H9 (cell line): ENCODE data around the gene PCDHGB5. TPM values are rescaled to one million over a fixed set of nuclear protein-coding genes. Genes with fewer than 3 reads are reported as not detected.
"Not testable (repeated sequence)": the region's sequence is repeated elsewhere in the genome, so short reads cannot be mapped to it uniquely, and the experiment has no call there.

Experiments used
- DNase-seq: peaks from one replicate; pipeline ENCODE4 v3.0.0-alpha.2; 2017
- H2AFZ ChIP-seq: one replicate; pipeline ENCODE4 v1.6.1; 2013; ENCODE audit warnings: mild to moderate bottlenecking, low read length, control low read depth, moderate library complexity
- H2AK5ac ChIP-seq: 2 replicates; pipeline ENCODE4 v1.6.1; 2013; ENCODE audit warnings: low read length, control low read depth, mixed read lengths; ENCODE audit not compliant: insufficient read length
- H2BK120ac ChIP-seq: one replicate; pipeline ENCODE4 v1.6.1; 2013; ENCODE audit warnings: low read depth, mild to moderate bottlenecking, low read length, control low read depth, inconsistent platforms; ENCODE audit not compliant: poor library complexity, severe bottlenecking
- H2BK12ac ChIP-seq: 2 replicates; pipeline ENCODE4 v1.6.1; 2013; ENCODE audit warnings: low read length, control low read depth, mixed read lengths, low read depth; ENCODE audit not compliant: insufficient read length
- H2BK15ac ChIP-seq: 2 replicates; pipeline ENCODE4 v1.6.1; 2013; ENCODE audit warnings: low read depth, low read length, control low read depth
- H2BK20ac ChIP-seq: one replicate; pipeline ENCODE4 v1.6.1; 2013; ENCODE audit warnings: low read depth, mild to moderate bottlenecking, low read length, control low read depth, inconsistent platforms; ENCODE audit not compliant: poor library complexity, severe bottlenecking
- H2BK5ac ChIP-seq: 2 replicates; pipeline ENCODE4 v1.6.1; 2013; ENCODE audit warnings: low read length, control low read depth, mixed read lengths; ENCODE audit not compliant: insufficient read length
- H3K14ac ChIP-seq: 2 replicates; pipeline ENCODE4 v1.6.1; 2013; ENCODE audit warnings: low read length, control low read depth; ENCODE audit not compliant: insufficient read depth
- H3K18ac ChIP-seq: 2 replicates; pipeline ENCODE4 v1.6.1; 2013; ENCODE audit warnings: low read depth, mild to moderate bottlenecking, mixed read lengths, low read length, control low read depth; ENCODE audit not compliant: insufficient read length
- H3K23ac ChIP-seq: 2 replicates; pipeline ENCODE4 v1.6.1; 2013; ENCODE audit warnings: low read length, control low read depth, mixed read lengths, low read depth; ENCODE audit not compliant: insufficient read length
- H3K23me2 ChIP-seq: 2 replicates; pipeline ENCODE4 v1.6.1; 2013; ENCODE audit warnings: low read depth, mild to moderate bottlenecking, mixed read lengths, low read length, control low read depth; ENCODE audit not compliant: insufficient read length, poor library complexity, severe bottlenecking
- H3K27ac ChIP-seq: 2 replicates; pipeline ENCODE4 v1.5.1; 2013; ENCODE audit warnings: low read length, control low read depth, mixed read lengths, low read depth; ENCODE audit not compliant: insufficient read length
- H3K27me3 ChIP-seq: 2 replicates; pipeline ENCODE4 v1.6.1; 2013; ENCODE audit warnings: low read length, control low read depth, inconsistent platforms; ENCODE audit not compliant: insufficient read depth
- H3K4ac ChIP-seq: 2 replicates; pipeline ENCODE4 v1.6.1; 2013; ENCODE audit warnings: low read depth, mild to moderate bottlenecking, control low read depth, inconsistent platforms, low read length, moderate library complexity
- H3K4me1 ChIP-seq: 2 replicates; pipeline ENCODE4 v1.6.1; 2013; ENCODE audit warnings: low read length, control low read depth, inconsistent platforms; ENCODE audit not compliant: insufficient read depth
- H3K4me2 ChIP-seq: 2 replicates; pipeline ENCODE4 v1.6.1; 2013; ENCODE audit warnings: low read length, control low read depth, mixed read lengths; ENCODE audit not compliant: insufficient read length, insufficient read depth
- H3K56ac ChIP-seq: 2 replicates; pipeline ENCODE4 v1.6.1; 2013; ENCODE audit warnings: low read depth, mild to moderate bottlenecking, mixed read lengths, low read length, control low read depth; ENCODE audit not compliant: insufficient read length
- H3K79me1 ChIP-seq: 2 replicates; pipeline ENCODE4 v1.6.1; 2013; ENCODE audit warnings: low read depth, mild to moderate bottlenecking, moderate library complexity, low read length, control low read depth, inconsistent platforms; ENCODE audit not compliant: insufficient read depth, poor library complexity, severe bottlenecking
- H3K79me2 ChIP-seq: 2 replicates; pipeline ENCODE4 v1.6.1; 2013; ENCODE audit warnings: low read length, control low read depth, inconsistent platforms; ENCODE audit not compliant: insufficient read depth
- H3K9ac ChIP-seq: 2 replicates; pipeline ENCODE4 v1.6.1; 2013; ENCODE audit warnings: low read length, control low read depth, mixed read lengths; ENCODE audit not compliant: insufficient read length; ENCODE audit errors: extremely low read depth
- H3K9me3 ChIP-seq: one replicate; pipeline ENCODE4 v1.6.1; 2013; ENCODE audit warnings: low read depth, low read length, inconsistent platforms; ENCODE audit not compliant: control insufficient read depth
- H3T11ph ChIP-seq: one replicate; pipeline ENCODE4 v1.6.1; 2013; ENCODE audit warnings: mild to moderate bottlenecking, low read length, control low read depth, inconsistent platforms
- H4K20me1 ChIP-seq: one replicate; pipeline ENCODE4 v1.6.1; 2013; ENCODE audit not compliant: control insufficient read depth, insufficient read length, insufficient read depth
- H4K5ac ChIP-seq: 2 replicates; pipeline ENCODE4 v1.6.1; 2013; ENCODE audit warnings: low read depth, mild to moderate bottlenecking, mixed read lengths, low read length, control low read depth; ENCODE audit not compliant: insufficient read length
- H4K8ac ChIP-seq: replicated peaks from 2 replicates; pipeline ENCODE4 v1.6.1; 2013; ENCODE audit warnings: low read length, control low read depth, mixed read lengths, low read depth; ENCODE audit not compliant: insufficient read length
- H4K91ac ChIP-seq: 2 replicates; pipeline ENCODE4 v1.6.1; 2013; ENCODE audit warnings: low read depth, mild to moderate bottlenecking, moderate library complexity, mixed read lengths, low read length, control low read depth; ENCODE audit not compliant: insufficient read length
- H3K27ac Mint-ChIP-seq, 3 experiments: 2 replicates in 2 of 3; 3 replicates in 1 of 3; pipeline ENCODE4 v1.8.0; 2020 to 2021; ENCODE audit warnings: mixed read lengths in 3 of 3, mild to moderate bottlenecking in 1 of 3, moderate library complexity in 1 of 3
- H3K27me3 Mint-ChIP-seq: 2 replicates; pipeline ENCODE4 v1.8.0; 2021; ENCODE audit warnings: low read depth, mild to moderate bottlenecking, moderate library complexity, mixed read lengths
- H3K36me3 Mint-ChIP-seq, 3 experiments: 2 replicates in 2 of 3; 3 replicates in 1 of 3; pipeline ENCODE4 v1.8.0; 2020 to 2021; ENCODE audit warnings: low read depth in 3 of 3, mixed read lengths in 3 of 3; ENCODE audit not compliant: insufficient read depth in 1 of 3
- H3K4me1 Mint-ChIP-seq, 2 experiments: 2 replicates each; pipeline ENCODE4 v1.8.0; 2020; ENCODE audit warnings: mixed read lengths in 2 of 2
- H3K4me3 Mint-ChIP-seq, 2 experiments: 2 replicates in 1 of 2; 3 replicates in 1 of 2; pipeline ENCODE4 v1.8.0; 2020 to 2021; ENCODE audit warnings: mild to moderate bottlenecking in 2 of 2, mixed read lengths in 2 of 2, moderate library complexity in 1 of 2
- H3K9me3 Mint-ChIP-seq, 2 experiments: 2 replicates in 1 of 2; 3 replicates in 1 of 2; pipeline ENCODE4 v1.8.0; 2020; ENCODE audit warnings: mild to moderate bottlenecking in 2 of 2, mixed read lengths in 2 of 2, moderate library complexity in 1 of 2
- WGBS: extraction: QIAGEN DNeasy Blood & Tissue Kit; methylation state at CpG from one replicate; pipeline ENCODE4 v1.1.7; 2013; ENCODE audit warnings: missing lambda C conversion rate, low lambda C conversion rate, mixed read lengths; ENCODE audit not compliant: insufficient read length; ENCODE audit errors: extremely low coverage; 5-methylcytosine and 5-hydroxymethylcytosine counted together
- total RNA-seq: library from RNA; stranded (reverse); gene quantifications from 2 replicates; pipeline ENCODE4 v1.2.1, GENCODE V29; 2021
- TF ChIP-seq, protein P1 (sequence below): fragments of 200-600 bp; sonication (generic); conservative IDR thresholded peaks from 3 replicates; pipeline ENCODE4 v1.8.0; 2021; ENCODE audit warnings: antibody characterized with exemption, mild to moderate bottlenecking

Gene PCDHGB5
- total RNA-seq, 1 experiment from 2014 or later = 3.8 TPM

DNA sequence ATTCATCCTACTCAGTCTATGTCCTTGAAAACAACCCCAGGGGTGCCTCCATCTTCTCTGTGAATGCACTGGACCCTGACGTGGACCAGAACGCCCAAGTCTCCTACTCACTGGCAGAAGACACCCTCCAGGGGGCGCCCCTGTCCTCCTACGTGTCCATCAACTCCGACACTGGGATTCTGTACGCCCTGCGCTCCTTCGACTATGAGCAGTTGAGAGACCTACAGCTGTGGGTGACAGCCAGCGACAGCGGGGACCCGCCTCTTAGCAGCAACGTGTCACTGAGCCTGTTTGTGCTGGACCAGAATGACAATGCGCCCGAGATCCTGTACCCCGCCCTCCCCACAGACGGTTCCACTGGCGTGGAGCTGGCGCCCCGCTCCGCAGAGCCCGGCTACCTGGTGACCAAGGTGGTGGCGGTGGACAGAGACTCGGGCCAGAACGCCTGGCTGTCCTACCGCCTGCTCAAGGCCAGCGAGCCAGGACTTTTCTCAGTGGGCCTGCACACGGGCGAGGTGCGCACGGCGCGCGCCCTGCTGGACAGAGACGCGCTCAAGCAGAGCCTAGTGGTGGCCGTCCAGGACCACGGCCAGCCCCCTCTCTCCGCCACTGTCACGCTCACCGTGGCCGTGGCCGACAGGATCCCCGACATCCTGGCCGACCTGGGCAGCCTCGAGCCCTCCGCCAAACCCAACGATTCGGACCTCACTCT is 22.1 kb upstream of the PCDHGB5 start:
- H3K23ac ChIP-seq, H2AFZ ChIP-seq, H3K18ac ChIP-seq, H4K91ac ChIP-seq, H4K8ac ChIP-seq, H3K4me1 ChIP-seq, H2BK20ac ChIP-seq, H2BK12ac ChIP-seq, H3K27ac Mint-ChIP-seq, H3K4me3 Mint-ChIP-seq, H3K4ac ChIP-seq, H4K5ac ChIP-seq, H2BK5ac ChIP-seq, H2BK15ac ChIP-seq, H3T11ph ChIP-seq, H3K56ac ChIP-seq, H2AK5ac ChIP-seq, H2BK120ac ChIP-seq, H3K4me1 Mint-ChIP-seq, H3K27me3 ChIP-seq, H3K79me2 ChIP-seq, H3K79me1 ChIP-seq, H3K27me3 Mint-ChIP-seq, H3K4me2 ChIP-seq, H3K27ac ChIP-seq, H3K14ac ChIP-seq, H4K20me1 ChIP-seq, H3K9ac ChIP-seq, H3K23me2 ChIP-seq: not testable (repeated sequence)
- peaks cover 30 to 45% (median 43%) of the 10 kb centered on the region in 3 experiments for H3K36me3 Mint-ChIP-seq
- DNase-seq = peak; percentile 24
- peaks cover 59 to 70% of the 10 kb centered on the region in 2 experiments for H3K9me3 Mint-ChIP-seq
- TF ChIP-seq, protein P1, sequence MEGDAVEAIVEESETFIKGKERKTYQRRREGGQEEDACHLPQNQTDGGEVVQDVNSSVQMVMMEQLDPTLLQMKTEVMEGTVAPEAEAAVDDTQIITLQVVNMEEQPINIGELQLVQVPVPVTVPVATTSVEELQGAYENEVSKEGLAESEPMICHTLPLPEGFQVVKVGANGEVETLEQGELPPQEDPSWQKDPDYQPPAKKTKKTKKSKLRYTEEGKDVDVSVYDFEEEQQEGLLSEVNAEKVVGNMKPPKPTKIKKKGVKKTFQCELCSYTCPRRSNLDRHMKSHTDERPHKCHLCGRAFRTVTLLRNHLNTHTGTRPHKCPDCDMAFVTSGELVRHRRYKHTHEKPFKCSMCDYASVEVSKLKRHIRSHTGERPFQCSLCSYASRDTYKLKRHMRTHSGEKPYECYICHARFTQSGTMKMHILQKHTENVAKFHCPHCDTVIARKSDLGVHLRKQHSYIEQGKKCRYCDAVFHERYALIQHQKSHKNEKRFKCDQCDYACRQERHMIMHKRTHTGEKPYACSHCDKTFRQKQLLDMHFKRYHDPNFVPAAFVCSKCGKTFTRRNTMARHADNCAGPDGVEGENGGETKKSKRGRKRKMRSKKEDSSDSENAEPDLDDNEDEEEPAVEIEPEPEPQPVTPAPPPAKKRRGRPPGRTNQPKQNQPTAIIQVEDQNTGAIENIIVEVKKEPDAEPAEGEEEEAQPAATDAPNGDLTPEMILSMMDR = peak; percentile 30; the same call in 1 of the 3 replicates
- peaks cover 30% of the 10 kb centered on the region for H3K9me3 ChIP-seq
- WGBS = no CpG with 5 or more reads among the region's 48 CpGs
